DOHH2 (cell line): Measurements from ENCODE around the gene TAS2R40.

ENCODE experiments used
- EZH2phosphoT487 ChIP-seq: fragments of 200-600 bp; sonication (generic); IDR thresholded peaks from 2 replicates; pipeline ENCODE4 v1.6.1; 2017; ENCODE audit warnings: borderline replicate concordance, mild to moderate bottlenecking, antibody characterized with exemption, low read length, moderate library complexity, mixed read lengths
- TF ChIP-seq, protein P1 (sequence below): fragments of 200-600 bp; sonication (generic); IDR thresholded peaks from one replicate; pipeline ENCODE4 v1.5.1; 2014; ENCODE audit warnings: antibody characterized with exemption, mild to moderate bottlenecking, low read depth, low read length; ENCODE audit not compliant: poor library complexity, severe bottlenecking

DNA sequence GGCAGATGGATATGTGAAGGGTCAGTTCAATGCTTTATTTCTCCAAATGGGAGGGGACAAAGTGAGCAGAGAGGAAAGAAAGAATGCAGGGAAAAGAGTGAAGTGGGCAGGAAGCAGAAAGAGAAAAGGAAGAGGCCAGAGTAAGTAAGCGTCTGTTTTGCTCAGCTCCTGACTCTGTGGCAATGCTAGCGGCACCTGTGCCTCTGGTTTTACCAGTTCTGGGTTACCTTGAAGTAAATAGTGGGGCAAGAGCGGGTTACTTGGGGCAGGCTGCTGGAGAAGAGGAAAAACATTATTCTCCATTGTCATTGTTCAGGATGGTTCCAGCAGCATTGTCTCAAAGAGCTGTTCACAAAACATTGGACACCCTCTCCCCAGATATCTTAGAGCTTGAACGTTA, 1.9 kb downstream of the TAS2R40 start:
- TF ChIP-seq, protein P1, sequence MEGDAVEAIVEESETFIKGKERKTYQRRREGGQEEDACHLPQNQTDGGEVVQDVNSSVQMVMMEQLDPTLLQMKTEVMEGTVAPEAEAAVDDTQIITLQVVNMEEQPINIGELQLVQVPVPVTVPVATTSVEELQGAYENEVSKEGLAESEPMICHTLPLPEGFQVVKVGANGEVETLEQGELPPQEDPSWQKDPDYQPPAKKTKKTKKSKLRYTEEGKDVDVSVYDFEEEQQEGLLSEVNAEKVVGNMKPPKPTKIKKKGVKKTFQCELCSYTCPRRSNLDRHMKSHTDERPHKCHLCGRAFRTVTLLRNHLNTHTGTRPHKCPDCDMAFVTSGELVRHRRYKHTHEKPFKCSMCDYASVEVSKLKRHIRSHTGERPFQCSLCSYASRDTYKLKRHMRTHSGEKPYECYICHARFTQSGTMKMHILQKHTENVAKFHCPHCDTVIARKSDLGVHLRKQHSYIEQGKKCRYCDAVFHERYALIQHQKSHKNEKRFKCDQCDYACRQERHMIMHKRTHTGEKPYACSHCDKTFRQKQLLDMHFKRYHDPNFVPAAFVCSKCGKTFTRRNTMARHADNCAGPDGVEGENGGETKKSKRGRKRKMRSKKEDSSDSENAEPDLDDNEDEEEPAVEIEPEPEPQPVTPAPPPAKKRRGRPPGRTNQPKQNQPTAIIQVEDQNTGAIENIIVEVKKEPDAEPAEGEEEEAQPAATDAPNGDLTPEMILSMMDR: no peak
- no peak for TF ChIP-seq EZH2phosphoT487
